GM13977 (cell line): Measurements from ENCODE around the gene ARHGAP10.

Source experiments
- DNase-seq: peaks from one replicate; pipeline ENCODE4 v3.0.0; 2012; ENCODE audit warnings: low spot score
- in situ Hi-C: fragments of 300-500 bp; cut with MboI; formaldehyde crosslinking; loops from one replicate; pipeline ENCODE4 v1.12.0; 2022; ENCODE audit warnings: low sequenced_read_pairs, low pct_unique_long_range_greater_than_20kb, mixed read lengths, inconsistent platforms; ENCODE audit not compliant: unreplicated experiment
- TF ChIP-seq, protein P1 (sequence below): IDR thresholded peaks from 2 replicates; pipeline ENCODE4 v1.5.1; 2012; ENCODE audit warnings: mild to moderate bottlenecking, control low read depth; ENCODE audit not compliant: insufficient read depth; ENCODE audit errors: extremely low read depth, missing control alignments

ARHGAP10 gene

DNA sequence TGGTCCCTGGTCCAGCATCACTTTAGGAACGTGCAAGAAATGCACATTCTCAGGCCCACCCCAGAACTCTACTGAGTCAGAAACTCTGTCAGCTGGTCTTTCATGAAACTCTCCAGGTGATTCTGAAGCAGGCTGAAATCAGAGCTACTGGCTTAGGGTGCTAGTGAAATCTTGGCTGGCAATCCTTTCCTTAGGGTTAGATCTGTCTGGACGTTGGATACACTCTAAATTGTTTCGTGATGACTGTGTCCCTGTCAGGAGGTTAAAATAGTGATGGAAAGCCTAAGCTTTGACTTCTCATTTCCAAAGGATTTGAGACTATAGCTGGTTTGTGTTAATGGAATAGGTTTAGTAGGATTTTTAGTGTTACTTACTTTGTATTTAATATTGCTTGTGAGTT lies 99.1 kb downstream of the ARHGAP10 start:
- DNase-seq = no peak
- TF ChIP-seq, protein P1, sequence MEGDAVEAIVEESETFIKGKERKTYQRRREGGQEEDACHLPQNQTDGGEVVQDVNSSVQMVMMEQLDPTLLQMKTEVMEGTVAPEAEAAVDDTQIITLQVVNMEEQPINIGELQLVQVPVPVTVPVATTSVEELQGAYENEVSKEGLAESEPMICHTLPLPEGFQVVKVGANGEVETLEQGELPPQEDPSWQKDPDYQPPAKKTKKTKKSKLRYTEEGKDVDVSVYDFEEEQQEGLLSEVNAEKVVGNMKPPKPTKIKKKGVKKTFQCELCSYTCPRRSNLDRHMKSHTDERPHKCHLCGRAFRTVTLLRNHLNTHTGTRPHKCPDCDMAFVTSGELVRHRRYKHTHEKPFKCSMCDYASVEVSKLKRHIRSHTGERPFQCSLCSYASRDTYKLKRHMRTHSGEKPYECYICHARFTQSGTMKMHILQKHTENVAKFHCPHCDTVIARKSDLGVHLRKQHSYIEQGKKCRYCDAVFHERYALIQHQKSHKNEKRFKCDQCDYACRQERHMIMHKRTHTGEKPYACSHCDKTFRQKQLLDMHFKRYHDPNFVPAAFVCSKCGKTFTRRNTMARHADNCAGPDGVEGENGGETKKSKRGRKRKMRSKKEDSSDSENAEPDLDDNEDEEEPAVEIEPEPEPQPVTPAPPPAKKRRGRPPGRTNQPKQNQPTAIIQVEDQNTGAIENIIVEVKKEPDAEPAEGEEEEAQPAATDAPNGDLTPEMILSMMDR = no peak
- in situ Hi-C loops = no loop called here

DNA sequence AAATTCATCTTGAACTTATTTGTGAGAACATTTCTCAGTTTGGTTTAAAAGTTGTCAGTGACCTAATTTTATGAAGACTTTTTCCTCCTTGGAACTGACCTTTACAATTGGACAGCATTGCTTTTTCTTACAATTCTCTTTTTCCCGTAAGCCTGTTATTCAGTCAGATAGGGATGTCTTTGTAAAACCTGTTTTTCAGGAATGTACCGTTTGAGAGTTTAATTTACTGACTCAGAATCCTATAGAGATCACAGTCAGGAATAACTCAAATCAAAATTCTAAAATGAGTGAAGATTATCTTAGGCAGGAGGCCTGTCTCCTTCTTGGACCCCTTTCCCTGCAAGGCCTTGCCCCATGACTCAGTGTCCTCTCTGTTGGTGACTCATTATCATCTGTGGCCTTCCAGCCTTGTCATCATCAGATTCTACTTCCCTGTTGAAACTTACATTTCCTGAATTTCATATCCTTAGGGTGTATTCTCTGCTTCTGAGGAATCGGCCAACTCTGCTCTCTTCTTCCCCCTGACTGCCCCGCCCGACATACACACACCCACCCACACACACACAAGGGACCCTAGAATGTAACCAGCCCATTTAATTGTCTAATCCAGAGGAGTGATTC lies 99.8 kb downstream of the ARHGAP10 start:
- in situ Hi-C loops = no loop called here
- no peak for DNase-seq
- TF ChIP-seq, protein P1 = no peak

- in situ Hi-C loops = no loop called here
Observed at GRCh38 chr4:147833254-147833653, 101.4 kb downstream of the ARHGAP10 start.

DNA sequence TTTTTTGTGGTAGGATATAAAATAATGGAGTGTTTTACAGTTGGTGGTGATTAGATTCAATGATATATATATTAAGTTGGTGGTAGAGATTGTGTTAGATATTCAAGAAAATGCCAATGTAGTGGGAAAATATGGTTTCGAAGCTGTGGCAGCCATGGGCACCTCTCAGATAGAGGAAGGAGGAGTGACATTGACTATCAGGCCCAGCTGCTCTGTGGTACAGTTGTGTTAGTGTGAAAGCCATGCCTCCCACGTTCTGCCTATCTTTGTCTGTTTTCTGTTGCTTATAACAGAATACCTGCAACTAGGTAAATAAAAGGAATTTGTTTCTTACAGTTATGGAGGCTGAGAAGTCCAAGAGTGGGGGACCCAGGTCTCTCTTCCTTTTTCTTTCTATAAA lies 101.9 kb downstream of the ARHGAP10 start:
- no peak for DNase-seq
- TF ChIP-seq, protein P1 = no peak
- in situ Hi-C loops = no loop called here

More at GRCh38 chr4:147833254-147833653, 101.4 kb downstream of the ARHGAP10 start:
- DNase-seq = no peak
- TF ChIP-seq, protein P1 = no peak

GRCh38 chr4:147834480-147834879 lies 102.6 kb downstream of the ARHGAP10 start:
- no peak for DNase-seq
- TF ChIP-seq, protein P1 = no peak
- in situ Hi-C loops = no loop called here

GRCh38 chr4:147836807-147837206 lies 104.9 kb downstream of the ARHGAP10 start:
- DNase-seq = no peak
- in situ Hi-C loops = no loop called here
- TF ChIP-seq, protein P1 = no peak

- DNase-seq = no peak
- TF ChIP-seq, protein P1 = no peak
- in situ Hi-C loops = no loop called here
Observed at GRCh38 chr4:147837435-147837834, 105.5 kb downstream of the ARHGAP10 start.
